Measurements from ENCODE around the gene SMAD5. TPM values are rescaled to one million over a fixed set of nuclear protein-coding genes. Genes with fewer than 3 reads are reported as not detected.

The SMAD5 gene
- total and polyA plus RNA-seq, 9 donors: 27.9 to 61.8 (median 38.4) TPM

GRCh38 chr5:136113606-136114005 is 19.0 kb upstream of the SMAD5 start:
- H3K27me3 ChIP-seq (ENCODE audit: control insufficient read depth, insufficient read depth, low read length): peaks cover 2% of the 10 kb centered on the region
- H3K36me3 ChIP-seq (ENCODE audit: control insufficient read depth, insufficient read depth, low read length): no peaks in the 10 kb centered on the region
- no peak overlapping the region for H3K4me3 ChIP-seq (ENCODE audit: low read length)
- no peaks in the 10 kb centered on the region for H3K4me1 ChIP-seq (ENCODE audit: control insufficient read depth, insufficient read depth, low read length)
- H3K9me3 ChIP-seq (replicated peaks; ENCODE audit: control insufficient read depth, low read depth, low read length): no peaks in the 10 kb centered on the region
- DNase-seq: no peak
- no peak overlapping the region for H3K27ac ChIP-seq (ENCODE audit: low read length)
- 100% methylated on average over 1 of the region's 2 CpGs for WGBS (ENCODE audit: insufficient coverage)

DNA sequence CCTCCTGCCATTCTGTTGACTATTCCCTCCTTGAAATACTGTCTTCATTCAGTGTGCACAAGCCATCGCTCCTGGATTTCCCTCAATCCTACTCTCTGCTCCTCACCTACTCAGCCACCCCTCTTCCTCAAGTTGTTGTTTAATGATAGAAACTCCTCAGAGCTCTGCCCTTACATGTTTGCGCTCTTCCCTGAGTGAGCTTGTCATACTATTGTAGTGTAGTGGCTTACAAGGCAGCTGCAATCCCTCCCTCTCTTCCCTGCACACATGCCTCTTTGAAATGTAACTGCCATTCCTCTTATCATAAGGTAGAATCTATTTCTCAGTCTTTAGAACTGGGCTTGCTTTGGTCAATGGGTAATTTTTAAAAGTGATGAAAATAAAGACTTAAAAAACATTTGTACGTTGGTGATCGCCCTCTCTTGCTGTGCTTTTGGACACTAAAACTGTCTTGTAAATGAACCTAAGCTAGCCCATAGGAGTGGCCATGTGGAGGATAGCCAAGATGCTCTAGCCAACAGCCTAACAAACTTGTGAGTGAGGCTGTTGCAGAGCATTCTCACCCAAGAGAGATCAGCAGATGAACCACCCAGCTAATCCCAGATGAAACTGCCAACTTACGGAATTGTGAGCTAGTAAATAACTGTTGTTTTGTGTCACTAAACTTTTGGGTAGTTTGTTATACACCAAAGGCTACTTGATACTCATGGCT is 18.1 kb upstream of the SMAD5 start:
- Histone ChIP-seq H3K4me1 (ENCODE audit: control insufficient read depth, insufficient read depth, low read length) (no peaks in the 10 kb centered on the region), H3K27me3 (ENCODE audit: control insufficient read depth, insufficient read depth, low read length) (peaks cover 2% of the 10 kb centered on the region), H3K9me3 (replicated peaks; ENCODE audit: control insufficient read depth, low read depth, low read length) (no peaks in the 10 kb centered on the region), H3K27ac (ENCODE audit: low read length) (no peak overlapping the region), H3K36me3 (ENCODE audit: control insufficient read depth, insufficient read depth, low read length) (no peaks in the 10 kb centered on the region), H3K4me3 (ENCODE audit: low read length) (no peak overlapping the region)
- peak; percentile 55 for DNase-seq
- 50% methylated on average over 3 of the region's 5 CpGs for WGBS (ENCODE audit: insufficient coverage)

GRCh38 chr5:136115183-136115865 is 17.3 kb upstream of the SMAD5 start:
- H3K27me3 ChIP-seq (ENCODE audit: control insufficient read depth, insufficient read depth, low read length): peaks cover 2% of the 10 kb centered on the region
- no peak overlapping the region for H3K27ac ChIP-seq (ENCODE audit: low read length)
- no peaks in the 10 kb centered on the region for H3K9me3 ChIP-seq (replicated peaks; ENCODE audit: control insufficient read depth, low read depth, low read length)
- no peaks in the 10 kb centered on the region for H3K4me1 ChIP-seq (ENCODE audit: control insufficient read depth, insufficient read depth, low read length)
- H3K4me3 ChIP-seq (ENCODE audit: low read length): no peak overlapping the region
- no peak for DNase-seq
- H3K36me3 ChIP-seq (ENCODE audit: control insufficient read depth, insufficient read depth, low read length): no peaks in the 10 kb centered on the region
- whole genome bisulfite sequencing (ENCODE audit: insufficient coverage): 63% methylated on average over 1 of the region's 1 CpG

- 89% methylated on average over 3 of the region's 5 CpGs for WGBS (ENCODE audit: insufficient coverage)
- no peak for DNase-seq
Measured at GRCh38 chr5:136120529-136120928, 12.1 kb upstream of the SMAD5 start.

DNA sequence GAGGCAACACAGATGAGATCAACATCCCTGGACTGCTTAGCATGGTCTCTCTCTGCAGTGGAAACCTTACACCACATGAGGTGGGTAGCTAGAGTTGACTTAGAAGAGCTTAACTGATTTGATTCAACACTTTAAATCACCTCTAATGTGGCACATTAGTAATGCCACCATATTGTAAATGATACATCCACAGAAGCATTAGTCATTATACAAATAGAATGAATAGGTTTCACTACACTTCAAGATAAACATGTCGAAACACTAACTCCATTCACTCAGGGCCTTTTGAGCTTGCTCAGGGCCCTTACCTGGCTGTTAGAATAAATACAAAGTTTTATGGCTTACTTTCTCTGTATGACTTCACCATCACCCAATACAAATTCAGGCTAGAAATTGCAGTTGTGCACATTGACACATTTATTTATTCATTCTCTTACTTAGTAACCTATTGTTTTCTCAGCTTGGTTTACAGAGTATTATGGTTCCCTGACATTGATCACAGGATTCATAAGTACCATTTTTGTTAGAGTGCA is 9.3 kb upstream of the SMAD5 start:
- no peaks in the 10 kb centered on the region for H3K36me3 ChIP-seq (ENCODE audit: control insufficient read depth, insufficient read depth, low read length)
- no CpG with 5 or more reads among the region's 1 CpG for WGBS (ENCODE audit: insufficient coverage)
- no peaks in the 10 kb centered on the region for H3K27me3 ChIP-seq (ENCODE audit: control insufficient read depth, insufficient read depth, low read length)
- DNase-seq: no peak
- no peak overlapping the region for H3K27ac ChIP-seq (ENCODE audit: low read length)
- H3K4me3 ChIP-seq (ENCODE audit: low read length): no peak overlapping the region
- H3K4me1 ChIP-seq (ENCODE audit: control insufficient read depth, insufficient read depth, low read length): no peaks in the 10 kb centered on the region
- no peaks in the 10 kb centered on the region for H3K9me3 ChIP-seq (replicated peaks; ENCODE audit: control insufficient read depth, low read depth, low read length)

More at GRCh38 chr5:136120529-136120928, 12.1 kb upstream of the SMAD5 start:
- H3K36me3 ChIP-seq (ENCODE audit: control insufficient read depth, insufficient read depth, low read length): no peaks in the 10 kb centered on the region
- H3K4me1 ChIP-seq (ENCODE audit: control insufficient read depth, insufficient read depth, low read length): no peaks in the 10 kb centered on the region
- peaks cover 2% of the 10 kb centered on the region for H3K27me3 ChIP-seq (ENCODE audit: control insufficient read depth, insufficient read depth, low read length)
- H3K27ac ChIP-seq (ENCODE audit: low read length): no peak overlapping the region
- H3K4me3 ChIP-seq (ENCODE audit: low read length): no peak overlapping the region
- H3K9me3 ChIP-seq (replicated peaks; ENCODE audit: control insufficient read depth, low read depth, low read length): no peaks in the 10 kb centered on the region

GRCh38 chr5:136127560-136127959 is 5.1 kb upstream of the SMAD5 start:
- WGBS (ENCODE audit: insufficient coverage): 83% methylated on average over 2 of the region's 3 CpGs
- no peaks in the 10 kb centered on the region for H3K9me3 ChIP-seq (replicated peaks; ENCODE audit: control insufficient read depth, low read depth, low read length)
- no peak overlapping the region for H3K4me3 ChIP-seq (ENCODE audit: low read length)
- no peak for DNase-seq
- H3K36me3 ChIP-seq (ENCODE audit: control insufficient read depth, insufficient read depth, low read length): no peaks in the 10 kb centered on the region
- no peaks in the 10 kb centered on the region for H3K27me3 ChIP-seq (ENCODE audit: control insufficient read depth, insufficient read depth, low read length)
- H3K4me1 ChIP-seq (ENCODE audit: control insufficient read depth, insufficient read depth, low read length): peaks cover 13% of the 10 kb centered on the region
- no peak overlapping the region for H3K27ac ChIP-seq (ENCODE audit: low read length)

DNA sequence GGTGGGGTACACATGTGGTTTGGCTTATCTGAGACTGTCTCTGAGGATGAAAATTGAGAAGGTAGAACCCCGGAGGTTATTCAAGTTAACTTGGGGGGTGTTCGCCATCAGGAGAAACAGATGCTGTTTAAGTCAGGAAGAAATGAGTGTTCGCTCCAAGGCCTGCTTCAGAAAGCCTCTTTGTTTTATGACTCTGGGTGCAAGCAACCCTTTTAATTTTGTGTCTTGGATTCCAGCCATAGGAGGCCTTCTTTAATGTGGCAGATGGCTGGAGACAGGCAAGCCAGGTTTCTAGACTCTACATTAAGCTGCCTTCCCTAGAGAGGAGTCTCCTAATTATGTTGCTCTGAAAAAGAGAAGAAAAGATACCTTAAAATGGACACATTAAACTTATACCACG is 4.2 kb upstream of the SMAD5 start:
- no peaks in the 10 kb centered on the region for H3K27me3 ChIP-seq (ENCODE audit: control insufficient read depth, insufficient read depth, low read length)
- H3K4me3 ChIP-seq (ENCODE audit: low read length): no peak overlapping the region
- H3K27ac ChIP-seq (ENCODE audit: low read length): no peak overlapping the region
- H3K4me1 ChIP-seq (ENCODE audit: control insufficient read depth, insufficient read depth, low read length): peaks cover 13% of the 10 kb centered on the region
- no peaks in the 10 kb centered on the region for H3K36me3 ChIP-seq (ENCODE audit: control insufficient read depth, insufficient read depth, low read length)
- 6% methylated on average over 2 of the region's 4 CpGs for WGBS (ENCODE audit: insufficient coverage)
- peak; percentile 93 for DNase-seq
- H3K9me3 ChIP-seq (replicated peaks; ENCODE audit: control insufficient read depth, low read depth, low read length): no peaks in the 10 kb centered on the region

- WGBS (ENCODE audit: insufficient coverage): no CpG with 5 or more reads among the region's 1 CpG
- Histone ChIP-seq H3K4me3 (ENCODE audit: low read length) (no peak overlapping the region), H3K36me3 (ENCODE audit: control insufficient read depth, insufficient read depth, low read length) (no peaks in the 10 kb centered on the region), H3K4me1 (ENCODE audit: control insufficient read depth, insufficient read depth, low read length) (peaks cover 13% of the 10 kb centered on the region), H3K27ac (ENCODE audit: low read length) (no peak overlapping the region), H3K9me3 (replicated peaks; ENCODE audit: control insufficient read depth, low read depth, low read length) (no peaks in the 10 kb centered on the region), H3K27me3 (ENCODE audit: control insufficient read depth, insufficient read depth, low read length) (no peaks in the 10 kb centered on the region)
- peak; percentile 39 for DNase-seq
Measured at GRCh38 chr5:136129445-136129844, 3.2 kb upstream of the SMAD5 start.

DNA sequence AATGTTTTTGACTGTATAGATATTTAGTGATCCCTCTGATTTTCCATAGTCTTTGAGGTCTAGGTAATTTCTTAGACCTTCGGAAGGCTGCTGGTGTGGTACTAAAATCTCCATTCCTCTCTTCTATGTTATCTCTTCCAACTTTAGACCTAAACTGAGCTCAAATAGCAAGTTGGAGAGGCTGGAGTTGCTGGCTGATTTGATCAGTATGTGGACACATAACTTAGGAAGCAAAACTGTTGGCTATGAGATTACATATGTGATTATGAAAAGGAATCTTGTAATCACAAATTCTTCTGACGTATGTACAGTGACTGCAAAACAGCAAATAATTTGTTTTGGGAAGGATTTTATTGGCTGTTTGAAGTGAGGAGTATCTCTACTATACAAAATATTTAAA is 2.1 kb upstream of the SMAD5 start:
- Histone ChIP-seq H3K27ac (ENCODE audit: low read length) (no peak overlapping the region), H3K4me3 (ENCODE audit: low read length) (no peak overlapping the region), H3K27me3 (ENCODE audit: control insufficient read depth, insufficient read depth, low read length) (no peaks in the 10 kb centered on the region), H3K9me3 (replicated peaks; ENCODE audit: control insufficient read depth, low read depth, low read length) (no peaks in the 10 kb centered on the region), H3K4me1 (ENCODE audit: control insufficient read depth, insufficient read depth, low read length) (peaks cover 13% of the 10 kb centered on the region), H3K36me3 (ENCODE audit: control insufficient read depth, insufficient read depth, low read length) (no peaks in the 10 kb centered on the region)
- WGBS (ENCODE audit: insufficient coverage): no CpG with 5 or more reads among the region's 2 CpGs
- DNase-seq: no peak

GRCh38 chr5:136132087-136132486 is 558 bp upstream of the SMAD5 start:
- Histone ChIP-seq H3K4me1 (ENCODE audit: control insufficient read depth, insufficient read depth, low read length) (peaks cover 13% of the 10 kb centered on the region), H3K4me3 (ENCODE audit: low read length) (peak overlapping the region; percentile 83), H3K36me3 (ENCODE audit: control insufficient read depth, insufficient read depth, low read length) (no peaks in the 10 kb centered on the region), H3K9me3 (replicated peaks; ENCODE audit: control insufficient read depth, low read depth, low read length) (no peaks in the 10 kb centered on the region), H3K27me3 (ENCODE audit: control insufficient read depth, insufficient read depth, low read length) (no peaks in the 10 kb centered on the region), H3K27ac (ENCODE audit: low read length) (peak overlapping the region; percentile 93)
- peak; percentile 44 for DNase-seq
- WGBS (ENCODE audit: insufficient coverage): no CpG with 5 or more reads among the region's 6 CpGs

All from muscle of leg (tissue), 11 donors.